Skeletal muscle satellite cell (primary cell): Measurements from ENCODE around the gene PSORS1C2.

Experiments
- H3K27me3 ChIP-seq: 2 replicates; pipeline ENCODE4 v1.7.0; 2013; ENCODE audit warnings: low read length; ENCODE audit not compliant: control insufficient read depth, insufficient read depth
- H3K36me3 ChIP-seq: 2 replicates; pipeline ENCODE4 v1.7.0; 2013; ENCODE audit warnings: mild to moderate bottlenecking, control low read depth, low read length; ENCODE audit not compliant: insufficient read depth
- H3K4me1 ChIP-seq: 2 replicates; pipeline ENCODE4 v1.7.0; 2013; ENCODE audit warnings: low read length; ENCODE audit not compliant: control insufficient read depth, insufficient read depth
- H3K4me2 ChIP-seq: 2 replicates; pipeline ENCODE4 v1.7.0; 2013; ENCODE audit warnings: mild to moderate bottlenecking, low read length
- H3K4me3 ChIP-seq: 2 replicates; pipeline ENCODE4 v1.7.0; 2013; ENCODE audit warnings: low read length
- H3K9ac ChIP-seq: 2 replicates; pipeline ENCODE4 v1.7.0; 2013; ENCODE audit warnings: mild to moderate bottlenecking, low read depth, low read length, moderate library complexity
- H3K9me3 ChIP-seq: replicated peaks from 2 replicates; pipeline ENCODE4 v1.7.0; 2013; ENCODE audit warnings: mild to moderate bottlenecking, control low read depth, low read length

Gene PSORS1C2

DNA sequence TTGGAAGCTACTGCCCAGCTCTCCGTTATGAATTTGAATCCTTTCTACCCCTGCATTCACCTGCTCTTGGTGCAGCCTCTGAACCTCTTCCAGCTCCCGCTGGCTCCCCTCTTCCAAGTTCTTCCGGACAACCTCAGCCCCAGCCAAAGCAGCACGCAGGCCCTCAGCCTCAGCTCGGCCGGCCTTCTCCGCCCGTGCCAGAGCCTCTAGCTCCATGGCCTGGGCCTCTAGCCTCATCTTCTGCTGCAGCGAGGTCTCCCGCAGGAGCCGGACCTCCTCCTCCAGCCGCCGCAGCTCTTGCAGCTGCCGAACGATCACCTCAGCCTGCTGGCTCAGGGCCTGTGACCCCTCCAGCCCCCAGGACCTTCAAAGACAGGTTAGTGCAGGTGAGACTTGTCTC, 15.6 kb upstream of the PSORS1C2 start:
- H3K27me3 ChIP-seq, result no peaks in the 10 kb centered on the region
- H3K9ac ChIP-seq, result no peak overlapping the region
- peaks cover 8% of the 10 kb centered on the region for H3K36me3 ChIP-seq
- H3K9me3 ChIP-seq, result no peaks in the 10 kb centered on the region
- H3K4me3 ChIP-seq, result no peak overlapping the region
- H3K4me1 ChIP-seq, result peaks cover 11% of the 10 kb centered on the region
- H3K4me2 ChIP-seq, result no peak overlapping the region

DNA sequence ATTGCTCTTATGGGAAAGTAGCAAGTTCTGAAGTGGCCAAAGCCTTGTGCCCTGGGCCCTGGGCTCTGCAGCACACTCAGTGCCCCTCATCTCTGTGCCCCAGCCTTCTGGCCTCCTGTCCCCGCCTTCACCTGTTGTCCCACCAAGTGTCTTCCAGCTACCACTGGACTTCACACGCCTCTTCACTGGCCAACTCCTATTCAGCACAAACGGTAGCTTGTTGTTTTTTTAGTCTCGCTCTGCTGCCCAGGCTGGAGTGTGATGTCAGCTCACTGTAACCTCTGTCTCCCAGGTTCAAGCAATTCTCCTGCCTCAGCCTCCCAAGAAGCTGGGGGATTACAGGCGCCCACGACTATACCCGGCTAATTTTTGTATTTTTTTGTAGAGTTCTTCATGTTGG, 13.9 kb upstream of the PSORS1C2 start:
- H3K4me2 ChIP-seq, result no peak overlapping the region
- H3K9ac ChIP-seq, result no peak overlapping the region
- no peaks in the 10 kb centered on the region for H3K9me3 ChIP-seq
- H3K27me3 ChIP-seq, result no peaks in the 10 kb centered on the region
- H3K4me3 ChIP-seq, result no peak overlapping the region
- peaks cover 11% of the 10 kb centered on the region for H3K36me3 ChIP-seq
- peaks cover 4% of the 10 kb centered on the region for H3K4me1 ChIP-seq

DNA sequence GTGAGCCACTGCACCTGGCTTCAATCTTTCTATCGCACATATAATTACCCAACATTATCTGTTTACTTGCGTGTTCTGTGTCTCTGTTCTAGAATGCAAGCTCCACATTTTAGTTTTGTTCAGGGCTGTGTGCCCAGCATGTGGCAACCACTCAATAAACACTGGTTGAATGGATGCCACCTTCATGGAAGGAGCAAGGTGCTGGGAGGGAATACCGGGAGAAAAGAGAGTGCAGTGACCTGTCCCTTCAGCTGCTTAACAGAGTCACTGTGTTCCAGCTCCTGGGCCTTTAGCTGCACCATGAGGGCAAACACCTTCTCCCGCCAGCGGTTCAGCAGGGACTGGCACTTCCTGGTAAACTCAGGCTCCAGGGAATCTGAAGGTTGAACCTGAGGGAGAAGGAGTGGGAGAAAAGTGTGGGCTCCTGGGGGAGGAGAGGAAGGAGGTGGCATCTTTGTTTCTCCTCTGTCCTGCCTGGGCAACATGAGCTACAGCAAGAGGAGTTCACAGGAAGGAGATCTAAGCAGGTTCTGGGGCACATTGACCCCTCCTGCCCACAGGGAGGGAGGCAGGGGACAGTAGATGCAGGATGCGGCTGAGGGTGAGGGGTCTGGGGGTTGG, 11.1 kb upstream of the PSORS1C2 start:
- Histone ChIP-seq H3K9me3 (no peaks in the 10 kb centered on the region), H3K4me2 (no peak overlapping the region), H3K36me3 (peaks cover 3% of the 10 kb centered on the region), H3K4me1 (no peaks in the 10 kb centered on the region), H3K27me3 (no peaks in the 10 kb centered on the region), H3K9ac (no peak overlapping the region), H3K4me3 (no peak overlapping the region)

DNA sequence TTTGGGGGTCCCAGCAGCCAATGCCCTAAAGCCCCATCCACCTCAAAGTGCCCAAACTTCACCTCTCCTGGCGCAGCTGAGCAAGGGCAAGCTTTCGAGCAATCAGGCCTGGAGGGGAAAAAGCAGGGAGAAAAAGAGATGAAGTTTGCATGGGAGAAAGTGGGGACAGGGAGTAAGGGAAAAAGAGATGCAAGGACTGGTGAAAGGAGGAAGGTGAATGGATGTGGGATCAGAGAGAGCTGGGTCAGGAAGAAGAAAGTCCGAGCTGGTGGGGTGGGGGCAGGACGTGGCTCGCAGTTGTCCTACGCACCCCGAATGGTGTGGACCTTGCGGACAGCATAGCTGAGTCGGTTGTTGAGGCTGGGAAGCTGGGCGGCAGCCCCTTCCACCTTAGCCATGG, 6.5 kb upstream of the PSORS1C2 start:
- Histone ChIP-seq H3K9me3 (no peaks in the 10 kb centered on the region), H3K36me3 (peaks cover 15% of the 10 kb centered on the region), H3K9ac (no peak overlapping the region), H3K27me3 (no peaks in the 10 kb centered on the region), H3K4me2 (no peak overlapping the region), H3K4me3 (no peak overlapping the region), H3K4me1 (peaks cover 6% of the 10 kb centered on the region)

DNA sequence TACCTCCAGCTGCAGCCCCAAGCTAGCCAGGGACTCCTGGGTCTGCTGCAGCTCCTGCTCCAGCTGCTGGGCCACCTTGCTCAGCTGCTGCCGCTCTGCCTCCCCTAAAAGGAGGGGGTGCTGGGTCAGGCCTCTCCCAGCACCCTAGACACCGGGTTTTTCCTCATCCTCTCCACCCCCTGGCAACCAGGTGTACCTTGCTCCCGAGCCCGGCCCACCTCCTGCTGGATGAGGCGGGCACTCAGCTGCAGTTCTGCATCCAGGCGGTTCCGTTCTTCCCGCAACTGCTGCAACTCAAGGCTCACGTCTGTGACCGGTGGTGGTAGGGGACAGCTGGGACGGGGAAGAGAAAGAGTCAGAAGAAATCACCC, 6.1 kb upstream of the PSORS1C2 start:
- H3K27me3 ChIP-seq, result no peaks in the 10 kb centered on the region
- H3K9me3 ChIP-seq, result no peaks in the 10 kb centered on the region
- H3K36me3 ChIP-seq, result peaks cover 15% of the 10 kb centered on the region
- no peak overlapping the region for H3K4me2 ChIP-seq
- no peak overlapping the region for H3K4me3 ChIP-seq
- peaks cover 6% of the 10 kb centered on the region for H3K4me1 ChIP-seq
- H3K9ac ChIP-seq, result no peak overlapping the region

DNA sequence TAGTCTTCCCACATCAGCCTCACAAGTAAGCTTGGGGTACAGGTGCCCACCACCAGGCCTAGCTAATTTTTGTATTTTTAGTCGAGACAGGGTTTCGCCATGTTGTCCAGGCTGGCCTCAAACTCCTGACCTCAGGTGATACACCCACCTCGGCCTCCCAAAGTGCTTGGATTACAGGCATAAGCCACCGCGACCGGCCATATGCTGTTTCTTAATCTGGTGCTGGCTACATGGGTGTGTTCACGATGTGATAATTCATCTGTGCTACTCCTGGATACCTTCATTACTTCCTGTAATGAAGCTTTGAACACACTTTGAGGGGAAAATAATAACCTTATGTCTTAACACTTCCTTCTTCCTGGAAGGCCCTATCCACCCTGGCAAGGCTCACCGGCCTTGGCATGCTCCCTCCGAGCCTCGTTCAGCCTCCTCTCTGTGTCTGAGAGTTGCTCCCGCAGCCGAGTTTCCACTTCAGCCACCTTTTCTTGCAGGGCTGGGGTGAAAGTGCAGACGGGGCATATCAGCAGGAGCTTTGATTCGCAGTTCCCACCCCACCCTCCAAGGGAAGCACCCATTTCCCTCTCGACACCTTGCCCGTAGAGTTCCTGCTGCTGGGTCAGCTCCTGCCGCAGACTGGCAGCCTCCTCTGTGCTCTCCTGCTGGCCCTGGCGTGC, 5.6 kb upstream of the PSORS1C2 start:
- H3K36me3 ChIP-seq, result peaks cover 15% of the 10 kb centered on the region
- peaks cover 6% of the 10 kb centered on the region for H3K4me1 ChIP-seq
- H3K4me3 ChIP-seq, result no peak overlapping the region
- no peaks in the 10 kb centered on the region for H3K27me3 ChIP-seq
- H3K4me2 ChIP-seq, result no peak overlapping the region
- H3K9ac ChIP-seq, result no peak overlapping the region
- no peaks in the 10 kb centered on the region for H3K9me3 ChIP-seq

DNA sequence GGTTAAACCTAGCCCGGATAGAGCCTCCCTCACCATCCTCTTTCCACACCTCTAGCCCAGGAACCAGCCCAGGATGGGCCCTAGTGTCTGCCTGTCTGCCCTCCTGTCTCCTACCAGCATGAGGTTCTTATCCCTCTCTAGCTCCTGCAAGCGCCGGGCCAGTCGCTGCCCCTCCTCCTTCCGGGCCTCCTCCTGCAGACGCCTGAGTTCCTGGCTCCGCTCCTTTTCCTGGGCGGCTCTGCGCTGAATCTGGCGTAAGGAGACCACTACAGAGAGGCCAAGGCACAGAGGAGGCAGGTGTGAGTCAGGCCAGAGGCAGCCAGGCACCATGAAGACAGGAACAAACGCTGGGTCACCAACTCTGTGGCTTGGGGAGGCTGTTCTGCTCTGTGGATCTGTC, 4.3 kb upstream of the PSORS1C2 start:
- H3K27me3 ChIP-seq, result no peaks in the 10 kb centered on the region
- no peaks in the 10 kb centered on the region for H3K9me3 ChIP-seq
- no peak overlapping the region for H3K4me2 ChIP-seq
- H3K9ac ChIP-seq, result no peak overlapping the region
- no peak overlapping the region for H3K4me3 ChIP-seq
- H3K36me3 ChIP-seq, result peaks cover 13% of the 10 kb centered on the region
- peaks cover 6% of the 10 kb centered on the region for H3K4me1 ChIP-seq

DNA sequence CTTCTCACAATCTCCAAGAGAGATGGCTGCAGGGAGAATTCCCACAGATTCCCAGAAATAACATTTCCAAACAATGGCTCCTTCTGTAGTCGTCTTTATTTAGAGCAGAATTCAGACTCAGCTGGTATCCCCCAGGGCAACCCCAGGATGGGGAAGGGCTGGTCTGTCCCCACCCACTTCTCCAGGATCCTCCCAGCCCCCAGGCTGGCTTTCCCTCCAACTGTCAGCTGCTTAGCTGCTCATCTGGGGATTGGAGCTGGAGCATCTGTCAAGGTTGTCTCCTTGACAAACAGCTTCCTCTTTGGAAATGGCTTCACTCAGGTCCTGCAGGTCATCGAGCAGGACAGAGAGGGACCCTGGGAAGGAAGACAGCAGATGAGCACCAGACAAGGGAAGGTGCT, 3.5 kb upstream of the PSORS1C2 start:
- peaks cover 13% of the 10 kb centered on the region for H3K36me3 ChIP-seq
- no peaks in the 10 kb centered on the region for H3K27me3 ChIP-seq
- H3K9me3 ChIP-seq, result no peaks in the 10 kb centered on the region
- H3K4me1 ChIP-seq, result peaks cover 9% of the 10 kb centered on the region
- no peak overlapping the region for H3K4me2 ChIP-seq
- H3K4me3 ChIP-seq, result no peak overlapping the region
- H3K9ac ChIP-seq, result no peak overlapping the region

DNA sequence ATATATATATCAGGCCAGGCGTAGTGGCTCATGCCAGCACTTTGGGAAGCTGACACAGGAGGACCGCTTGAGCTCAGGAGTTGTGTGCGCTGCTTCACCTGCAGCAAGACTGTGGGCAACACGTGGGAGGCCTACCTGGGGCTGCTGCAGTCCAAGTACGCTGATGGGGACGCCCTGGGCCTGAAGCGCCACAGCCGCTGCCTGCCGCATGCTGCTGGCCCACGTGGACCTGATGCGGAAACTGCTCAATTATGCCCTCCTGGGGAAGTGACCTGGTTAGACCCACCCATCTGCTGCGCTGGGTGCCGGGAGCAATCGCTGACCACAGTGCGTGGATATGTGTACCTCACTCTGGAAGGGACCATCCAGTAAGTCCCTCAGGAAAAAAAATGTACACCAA, 1.8 kb upstream of the PSORS1C2 start:
- Histone ChIP-seq H3K4me1 (peaks cover 9% of the 10 kb centered on the region), H3K9ac (no peak overlapping the region), H3K9me3 (no peaks in the 10 kb centered on the region), H3K4me2 (no peak overlapping the region), H3K27me3 (no peaks in the 10 kb centered on the region), H3K4me3 (no peak overlapping the region), H3K36me3 (peaks cover 13% of the 10 kb centered on the region)

DNA sequence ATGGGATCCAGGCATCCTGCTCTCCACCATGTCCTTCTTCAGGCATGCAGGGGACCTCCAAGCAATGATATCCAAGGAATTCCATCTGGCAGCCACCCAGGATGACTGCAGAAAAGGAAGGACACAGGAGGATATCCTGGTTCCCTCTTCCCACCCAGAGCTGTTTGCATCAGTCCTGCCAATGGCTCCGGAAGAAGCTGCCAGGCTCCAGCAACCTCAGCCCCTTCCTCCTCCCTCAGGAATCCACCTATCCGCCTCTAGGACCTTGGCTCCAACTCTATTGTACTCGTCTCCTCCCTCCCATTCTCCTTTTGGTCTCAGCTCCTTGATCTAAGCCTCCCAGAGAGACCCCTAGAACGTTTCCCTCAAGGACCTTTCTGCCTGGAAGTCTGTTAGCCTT, 733 bp upstream of the PSORS1C2 start:
- Histone ChIP-seq H3K36me3 (peaks cover 13% of the 10 kb centered on the region), H3K4me1 (peaks cover 9% of the 10 kb centered on the region), H3K4me3 (no peak overlapping the region), H3K4me2 (no peak overlapping the region), H3K9ac (no peak overlapping the region), H3K27me3 (no peaks in the 10 kb centered on the region), H3K9me3 (no peaks in the 10 kb centered on the region)

DNA sequence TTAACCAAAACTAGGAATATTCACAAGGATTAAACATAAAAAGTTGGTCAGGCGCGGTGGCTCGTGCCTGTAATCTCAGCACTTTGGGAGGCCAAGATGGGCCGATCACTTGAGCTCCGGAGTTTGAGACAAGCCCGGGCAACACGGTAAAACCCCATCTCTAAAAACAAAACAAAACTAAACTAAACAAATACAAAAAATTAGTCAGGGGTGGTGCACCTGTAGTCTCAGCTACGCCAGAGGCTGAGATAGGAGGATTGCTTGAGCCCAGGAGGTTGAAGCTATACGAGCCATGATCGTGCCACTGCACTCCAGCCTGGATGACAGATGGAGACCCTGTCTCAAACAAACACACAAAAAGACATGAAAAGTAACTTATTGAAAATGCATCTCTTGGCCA, 3.2 kb downstream of the PSORS1C2 start:
- Histone ChIP-seq H3K4me3 (no peak overlapping the region), H3K9me3 (no peaks in the 10 kb centered on the region), H3K9ac (no peak overlapping the region), H3K4me2 (no peak overlapping the region), H3K4me1 (peaks cover 3% of the 10 kb centered on the region), H3K36me3 (no peaks in the 10 kb centered on the region), H3K27me3 (no peaks in the 10 kb centered on the region)

DNA sequence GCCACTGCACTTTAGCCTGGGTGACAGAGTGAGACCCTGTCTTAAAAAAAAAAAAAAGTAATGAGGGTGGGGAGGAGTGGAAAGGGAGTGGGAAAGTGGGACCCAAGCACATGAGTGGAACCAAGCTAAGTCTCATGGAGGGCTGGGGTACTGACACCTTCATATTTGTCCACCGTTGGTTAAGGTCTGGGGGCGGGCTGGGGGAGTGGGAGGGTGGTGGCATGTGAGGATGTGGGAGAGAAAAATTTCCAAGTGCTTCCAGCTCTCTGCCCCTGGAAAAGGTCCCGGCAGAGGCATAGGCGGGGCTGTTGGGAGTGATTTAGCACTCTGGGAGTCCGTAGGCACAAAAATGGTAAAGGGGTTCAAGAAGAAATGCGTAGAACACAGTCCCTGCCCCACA, 6.1 kb downstream of the PSORS1C2 start:
- Histone ChIP-seq H3K9ac (no peak overlapping the region), H3K27me3 (peaks cover 4% of the 10 kb centered on the region), H3K4me3 (no peak overlapping the region), H3K36me3 (no peaks in the 10 kb centered on the region), H3K4me2 (no peak overlapping the region), H3K9me3 (no peaks in the 10 kb centered on the region), H3K4me1 (peaks cover 3% of the 10 kb centered on the region)
